GM12872 (cell line): Measurements from ENCODE around the gene SLC39A9.

Source experiments
- CTCF ChIP-seq: IDR thresholded peaks from 3 replicates; pipeline ENCODE4 v1.5.1; 2011; ENCODE audit warnings: low read depth, mild to moderate bottlenecking, low read length, moderate library complexity; ENCODE audit not compliant: insufficient read depth

SLC39A9 gene

GRCh38 chr14:69480136-69480535 is 81.6 kb downstream of the SLC39A9 start:
- TF ChIP-seq CTCF, result no peak

GRCh38 chr14:69481815-69482568 is 83.5 kb downstream of the SLC39A9 start:
- no peak for TF ChIP-seq CTCF

- no peak for TF ChIP-seq CTCF
Observed at GRCh38 chr14:69483765-69484443, 85.4 kb downstream of the SLC39A9 start.

GRCh38 chr14:69484444-69485314 is 86.2 kb downstream of the SLC39A9 start, which contains the start of gene PLEKHD1:
PLEKHD1 (plus strand) TSS chr14:69484728; CDS start chr14:69484966, 238 bp downstream.
- no peak for TF ChIP-seq CTCF

GRCh38 chr14:69485315-69485660 is 86.8 kb downstream of the SLC39A9 start:
- TF ChIP-seq CTCF, result no peak

GRCh38 chr14:69485701-69486100 is 87.2 kb downstream of the SLC39A9 start:
- no peak for TF ChIP-seq CTCF

GRCh38 chr14:69487226-69487625 is 88.7 kb downstream of the SLC39A9 start:
- no peak for TF ChIP-seq CTCF
